ENCODE measurements around the gene PPP6R1.
"Not testable (repeated sequence)": the region's sequence is repeated elsewhere in the genome, so short reads cannot be mapped to it uniquely, and the experiment has no call there.

The PPP6R1 gene

GRCh38 chr19:55229145-55229788, 29.6 kb downstream of the PPP6R1 start:
- H3K9me3 ChIP-seq (ENCODE audit: control insufficient read depth, insufficient read depth, low read length), result no peaks in the 10 kb centered on the region
- H3K36me3 ChIP-seq (ENCODE audit: control insufficient read depth, insufficient read depth, low read length), result peaks cover 41% of the 10 kb centered on the region
- no peak overlapping the region for H3K9ac ChIP-seq (ENCODE audit: low read depth, low read length)
- H3K4me1 ChIP-seq (ENCODE audit: control insufficient read depth, insufficient read depth, low read length), result no peaks in the 10 kb centered on the region
- no peak overlapping the region for H3K4me3 ChIP-seq (ENCODE audit: low read depth, low read length)
- no peaks in the 10 kb centered on the region for H3K27me3 ChIP-seq (ENCODE audit: control insufficient read depth, insufficient read depth, low read length)

GRCh38 chr19:55228403-55229031, 30.3 kb downstream of the PPP6R1 start, which contains the start of gene TMEM86B:
TSS of gene TMEM86B (minus strand) at chr19:55228763. CDS start at chr19:55228741, 22 bp downstream.
- Histone ChIP-seq H3K36me3 (ENCODE audit: control insufficient read depth, insufficient read depth, low read length) (peaks cover 39% of the 10 kb centered on the region), H3K9ac (ENCODE audit: low read depth, low read length) (no peak within 1 kb of the TSS), H3K4me1 (ENCODE audit: control insufficient read depth, insufficient read depth, low read length) (no peaks in the 10 kb centered on the region), H3K9me3 (ENCODE audit: control insufficient read depth, insufficient read depth, low read length) (no peaks in the 10 kb centered on the region), H3K4me3 (ENCODE audit: low read depth, low read length) (no peak within 1 kb of the TSS), H3K27me3 (ENCODE audit: control insufficient read depth, insufficient read depth, low read length) (no peaks in the 10 kb centered on the region)

- no peaks in the 10 kb centered on the region for H3K9me3 ChIP-seq (ENCODE audit: control insufficient read depth, insufficient read depth, low read length)
These were observed 30.8 kb downstream of the PPP6R1 start for GRCh38 chr19:55228015-55228391.

GRCh38 chr19:55227241-55228014, 31.4 kb downstream of the PPP6R1 start:
- no peak overlapping the region for H3K9ac ChIP-seq (ENCODE audit: low read depth, low read length)
- peaks cover 37% of the 10 kb centered on the region for H3K36me3 ChIP-seq (ENCODE audit: control insufficient read depth, insufficient read depth, low read length)
- no peak overlapping the region for H3K4me3 ChIP-seq (ENCODE audit: low read depth, low read length)
- H3K9me3 ChIP-seq (ENCODE audit: control insufficient read depth, insufficient read depth, low read length), result no peaks in the 10 kb centered on the region
- no peaks in the 10 kb centered on the region for H3K4me1 ChIP-seq (ENCODE audit: control insufficient read depth, insufficient read depth, low read length)
- no peaks in the 10 kb centered on the region for H3K27me3 ChIP-seq (ENCODE audit: control insufficient read depth, insufficient read depth, low read length)

More at GRCh38 chr19:55228015-55228391, 30.8 kb downstream of the PPP6R1 start:
- Histone ChIP-seq H3K9ac (ENCODE audit: low read depth, low read length) (no peak overlapping the region), H3K4me1 (ENCODE audit: control insufficient read depth, insufficient read depth, low read length) (no peaks in the 10 kb centered on the region), H3K4me3 (ENCODE audit: low read depth, low read length) (no peak overlapping the region), H3K27me3 (ENCODE audit: control insufficient read depth, insufficient read depth, low read length) (no peaks in the 10 kb centered on the region), H3K36me3 (ENCODE audit: control insufficient read depth, insufficient read depth, low read length) (peaks cover 39% of the 10 kb centered on the region)

GRCh38 chr19:55226788-55227187, 32.0 kb downstream of the PPP6R1 start:
- H3K36me3 ChIP-seq (ENCODE audit: control insufficient read depth, insufficient read depth, low read length), result peaks cover 32% of the 10 kb centered on the region
- H3K9ac ChIP-seq (ENCODE audit: low read depth, low read length), result no peak overlapping the region
- H3K4me3 ChIP-seq (ENCODE audit: low read depth, low read length), result no peak overlapping the region
- no peaks in the 10 kb centered on the region for H3K27me3 ChIP-seq (ENCODE audit: control insufficient read depth, insufficient read depth, low read length)
- H3K4me1 ChIP-seq (ENCODE audit: control insufficient read depth, insufficient read depth, low read length), result no peaks in the 10 kb centered on the region
- H3K9me3 ChIP-seq (ENCODE audit: control insufficient read depth, insufficient read depth, low read length), result no peaks in the 10 kb centered on the region

GRCh38 chr19:55226273-55226672, 32.5 kb downstream of the PPP6R1 start:
- Histone ChIP-seq H3K36me3 (ENCODE audit: control insufficient read depth, insufficient read depth, low read length) (peaks cover 27% of the 10 kb centered on the region), H3K27me3 (ENCODE audit: control insufficient read depth, insufficient read depth, low read length) (no peaks in the 10 kb centered on the region), H3K4me3 (ENCODE audit: low read depth, low read length) (no peak overlapping the region), H3K4me1 (ENCODE audit: control insufficient read depth, insufficient read depth, low read length) (no peaks in the 10 kb centered on the region), H3K9me3 (ENCODE audit: control insufficient read depth, insufficient read depth, low read length) (no peaks in the 10 kb centered on the region), H3K9ac (ENCODE audit: low read depth, low read length) (no peak overlapping the region)

- Histone ChIP-seq H3K4me1 (ENCODE audit: control insufficient read depth, insufficient read depth, low read length) (no peaks in the 10 kb centered on the region), H3K9ac (ENCODE audit: low read depth, low read length) (no peak overlapping the region), H3K4me3 (ENCODE audit: low read depth, low read length) (no peak overlapping the region), H3K9me3 (ENCODE audit: control insufficient read depth, insufficient read depth, low read length) (no peaks in the 10 kb centered on the region), H3K27me3 (ENCODE audit: control insufficient read depth, insufficient read depth, low read length) (no peaks in the 10 kb centered on the region), H3K36me3 (ENCODE audit: control insufficient read depth, insufficient read depth, low read length) (peaks cover 21% of the 10 kb centered on the region)
These were observed 33.3 kb downstream of the PPP6R1 start for GRCh38 chr19:55225415-55225958.

- H3K9ac ChIP-seq (ENCODE audit: low read depth, low read length); H3K27me3 ChIP-seq (ENCODE audit: control insufficient read depth, insufficient read depth, low read length); H3K4me1 ChIP-seq (ENCODE audit: control insufficient read depth, insufficient read depth, low read length); H3K9me3 ChIP-seq (ENCODE audit: control insufficient read depth, insufficient read depth, low read length); H3K4me3 ChIP-seq (ENCODE audit: low read depth, low read length): not testable (repeated sequence)
- peaks cover 21% of the 10 kb centered on the region for H3K36me3 ChIP-seq (ENCODE audit: control insufficient read depth, insufficient read depth, low read length)
These were observed 34.0 kb downstream of the PPP6R1 start for GRCh38 chr19:55224679-55225414.

- H3K27me3 ChIP-seq (ENCODE audit: control insufficient read depth, insufficient read depth, low read length), result no peaks in the 10 kb centered on the region
- H3K4me3 ChIP-seq (ENCODE audit: low read depth, low read length), result no peak overlapping the region
- H3K4me1 ChIP-seq (ENCODE audit: control insufficient read depth, insufficient read depth, low read length), result no peaks in the 10 kb centered on the region
- H3K9me3 ChIP-seq (ENCODE audit: control insufficient read depth, insufficient read depth, low read length), result no peaks in the 10 kb centered on the region
- H3K36me3 ChIP-seq (ENCODE audit: control insufficient read depth, insufficient read depth, low read length), result peaks cover 21% of the 10 kb centered on the region
- no peak overlapping the region for H3K9ac ChIP-seq (ENCODE audit: low read depth, low read length)
These were observed 34.7 kb downstream of the PPP6R1 start for GRCh38 chr19:55224038-55224665.

- Histone ChIP-seq H3K4me1 (ENCODE audit: control insufficient read depth, insufficient read depth, low read length) (no peaks in the 10 kb centered on the region), H3K9me3 (ENCODE audit: control insufficient read depth, insufficient read depth, low read length) (no peaks in the 10 kb centered on the region), H3K27me3 (ENCODE audit: control insufficient read depth, insufficient read depth, low read length) (no peaks in the 10 kb centered on the region), H3K9ac (ENCODE audit: low read depth, low read length) (no peak overlapping the region), H3K4me3 (ENCODE audit: low read depth, low read length) (no peak overlapping the region), H3K36me3 (ENCODE audit: control insufficient read depth, insufficient read depth, low read length) (peaks cover 15% of the 10 kb centered on the region)
These were observed 35.4 kb downstream of the PPP6R1 start for GRCh38 chr19:55223291-55224037.
